K562 (cell line): ENCODE results near the gene PARD6A. TPM values are rescaled to one million over a fixed set of nuclear protein-coding genes. Genes with fewer than 3 reads are reported as not detected.

Experiments used
- CREM ChIP-seq: IDR thresholded peaks from 2 replicates; pipeline ENCODE4 v1.6.1; 2014; ENCODE audit warnings: antibody characterized with exemption, low read depth
- ERF ChIP-seq: fragments of 450-650 bp; formaldehyde crosslinking; IDR thresholded peaks from 2 replicates; pipeline ENCODE4 v1.4.0; 2020; ENCODE audit warnings: mild to moderate bottlenecking, mixed read lengths
- GABPA ChIP-seq: fragments of 200-800 bp; sonication (Bioruptor generic); conservative IDR thresholded peaks from 2 replicates; pipeline ENCODE4 v1.6.1; 2016; ENCODE audit warnings: low read depth, missing genetic modification characterization, missing compliant biosample characterization
- GABPB1 ChIP-seq: sonication (generic); formaldehyde crosslinking; IDR thresholded peaks from 2 replicates; pipeline ENCODE4 v1.8.0; 2022; ENCODE audit warnings: mild to moderate bottlenecking, missing genetic modification reagents
- HMGN3 ChIP-seq: IDR thresholded peaks from 2 replicates; pipeline ENCODE4 v1.6.1; 2011; ENCODE audit warnings: borderline replicate concordance, low read depth, mild to moderate bottlenecking, mixed read lengths, low read length; ENCODE audit not compliant: insufficient read length; ENCODE audit errors: extremely low read depth
- KAT7 ChIP-seq: sonication (generic); formaldehyde crosslinking; IDR thresholded peaks from 2 replicates; pipeline ENCODE4 v1.8.0; 2022; ENCODE audit warnings: missing genetic modification reagents, mild to moderate bottlenecking, borderline replicate concordance
- LCOR ChIP-seq: sonication (generic); formaldehyde crosslinking; IDR thresholded peaks from 2 replicates; pipeline ENCODE4 v1.8.0; 2022; ENCODE audit warnings: mild to moderate bottlenecking, missing genetic modification reagents
- MYC ChIP-seq, 2 experiments: fragments of 250-450 bp in 1 of 2; sonication (Bioruptor Pico) in 1 of 2; IDR thresholded peaks; 2 replicates each; pipeline versions ENCODE4 v1.5.1 to v1.6.1; 2012 to 2021; ENCODE audit warnings: low read depth in 2 of 2, borderline replicate concordance in 1 of 2, improper control_type of control experiment in 1 of 2, low read length in 1 of 2, mild to moderate bottlenecking in 1 of 2, moderate library complexity in 1 of 2
- NCOA6 ChIP-seq: fragments of 450-650 bp; IDR thresholded peaks from 2 replicates; pipeline ENCODE4 v1.6.1; 2017; ENCODE audit warnings: mild to moderate bottlenecking
- PHF8 ChIP-seq: fragments of 200-600 bp; sonication (generic); IDR thresholded peaks from 2 replicates; pipeline ENCODE4 v1.6.1; 2012; ENCODE audit warnings: mixed run types, mild to moderate bottlenecking, inconsistent platforms, low read length, moderate library complexity, borderline replicate concordance
- POLR2G ChIP-seq: fragments of 200-400 bp; formaldehyde crosslinking; IDR thresholded peaks from 2 replicates; pipeline ENCODE4 v1.6.1; 2017; ENCODE audit warnings: low read depth, mild to moderate bottlenecking, antibody characterized with exemption, low read length, moderate library complexity
- RFX1 ChIP-seq: fragments of 450-650 bp; IDR thresholded peaks from 2 replicates; pipeline ENCODE4 v1.6.1; 2016; ENCODE audit warnings: mild to moderate bottlenecking, moderate library complexity
- SRSF1 ChIP-seq: fragments of 200-400 bp; formaldehyde crosslinking; IDR thresholded peaks from 2 replicates; pipeline ENCODE4 v1.6.1; 2017; ENCODE audit warnings: mild to moderate bottlenecking, low read depth, low read length, moderate library complexity
- ZEB2 ChIP-seq: fragments of 450-650 bp; IDR thresholded peaks from 2 replicates; pipeline ENCODE4 v1.6.1; 2016
- ZFP36 ChIP-seq: fragments of 150-350 bp; IDR thresholded peaks from 2 replicates; pipeline ENCODE4 v1.6.1; 2018; ENCODE audit warnings: low read length, low read depth; ENCODE audit not compliant: partially characterized antibody
- ZNF143 ChIP-seq: sonication (generic); formaldehyde crosslinking; IDR thresholded peaks from 2 replicates; pipeline ENCODE4 v1.9.0; 2022; ENCODE audit warnings: mild to moderate bottlenecking, missing genetic modification reagents
- ZNF263 ChIP-seq: sonication (generic); formaldehyde crosslinking; IDR thresholded peaks from 2 replicates; pipeline ENCODE4 v1.8.0; 2022; ENCODE audit warnings: mild to moderate bottlenecking, missing genetic modification reagents, borderline replicate concordance
- ZNF79 ChIP-seq: fragments of 250-450 bp; sonication (Bioruptor Pico); IDR thresholded peaks from 2 replicates; pipeline ENCODE4 v1.4.0; 2020; ENCODE audit warnings: low read depth, mild to moderate bottlenecking, moderate library complexity
- ZNF830 ChIP-seq: fragments of 250-450 bp; sonication (Bioruptor Pico); IDR thresholded peaks from 2 replicates; pipeline ENCODE4 v1.5.0; 2021; ENCODE audit warnings: mild to moderate bottlenecking
- polyA plus RNA-seq, 8 experiments: library from polyadenylated mRNA; depleted of rRNA in 4 of 8; stranded (reverse) in 5 of 8; unstranded in 3 of 8; fragments of >200 nt; fragmentation: Nextera tagmentation in 2 of 8; fragmentation: Illumina TruSeq in 1 of 8; extraction: Ambion mirVana in 2 of 8; extraction: Trizol in 1 of 8; gene quantifications; 2 replicates each; pipeline versions ENCODE4 v1.2.1 to v1.2.3, GENCODE V29; 2011 to 2014; ENCODE audit warnings: inconsistent platforms in 1 of 8, missing spikeins in 1 of 8
- total RNA-seq, 7 experiments: library from RNA; depleted of rRNA in 6 of 7; stranded (reverse); fragments of >200 nt in 6 of 7; fragmentation: Illumina TruSeq in 2 of 7; extraction: Trizol in 2 of 7; gene quantifications; 2 replicates each; pipeline versions ENCODE4 v1.2.1 to v1.2.3, GENCODE V29; 2011 to 2021; ENCODE audit warnings: low replicate concordance in 1 of 7
- TF ChIP-seq, protein P1 (sequence below): sonication (generic); formaldehyde crosslinking; IDR thresholded peaks from 2 replicates; pipeline ENCODE4 v1.8.1; 2023; ENCODE audit warnings: mild to moderate bottlenecking, missing genetic modification reagents
- TF ChIP-seq, protein P2 (sequence below), 2 experiments: fragments of 450-650 bp; conservative IDR thresholded peaks; 2 replicates each; pipeline ENCODE4 v1.6.1; 2017; ENCODE audit warnings: mild to moderate bottlenecking in 2 of 2, moderate library complexity in 2 of 2
- TF ChIP-seq, protein P3 (sequence below): fragments of 450-650 bp; IDR thresholded peaks from 2 replicates; pipeline ENCODE4 v1.6.1; 2014; ENCODE audit warnings: low read depth, mild to moderate bottlenecking, moderate library complexity, borderline replicate concordance

PARD6A gene
- total and polyA plus RNA-seq, 9 of the 15 experiments (the other 6 are each of a cell fraction or from before 2014, with no cell fraction given), result 0.04 to 2.0 (median 0.44) TPM

DNA sequence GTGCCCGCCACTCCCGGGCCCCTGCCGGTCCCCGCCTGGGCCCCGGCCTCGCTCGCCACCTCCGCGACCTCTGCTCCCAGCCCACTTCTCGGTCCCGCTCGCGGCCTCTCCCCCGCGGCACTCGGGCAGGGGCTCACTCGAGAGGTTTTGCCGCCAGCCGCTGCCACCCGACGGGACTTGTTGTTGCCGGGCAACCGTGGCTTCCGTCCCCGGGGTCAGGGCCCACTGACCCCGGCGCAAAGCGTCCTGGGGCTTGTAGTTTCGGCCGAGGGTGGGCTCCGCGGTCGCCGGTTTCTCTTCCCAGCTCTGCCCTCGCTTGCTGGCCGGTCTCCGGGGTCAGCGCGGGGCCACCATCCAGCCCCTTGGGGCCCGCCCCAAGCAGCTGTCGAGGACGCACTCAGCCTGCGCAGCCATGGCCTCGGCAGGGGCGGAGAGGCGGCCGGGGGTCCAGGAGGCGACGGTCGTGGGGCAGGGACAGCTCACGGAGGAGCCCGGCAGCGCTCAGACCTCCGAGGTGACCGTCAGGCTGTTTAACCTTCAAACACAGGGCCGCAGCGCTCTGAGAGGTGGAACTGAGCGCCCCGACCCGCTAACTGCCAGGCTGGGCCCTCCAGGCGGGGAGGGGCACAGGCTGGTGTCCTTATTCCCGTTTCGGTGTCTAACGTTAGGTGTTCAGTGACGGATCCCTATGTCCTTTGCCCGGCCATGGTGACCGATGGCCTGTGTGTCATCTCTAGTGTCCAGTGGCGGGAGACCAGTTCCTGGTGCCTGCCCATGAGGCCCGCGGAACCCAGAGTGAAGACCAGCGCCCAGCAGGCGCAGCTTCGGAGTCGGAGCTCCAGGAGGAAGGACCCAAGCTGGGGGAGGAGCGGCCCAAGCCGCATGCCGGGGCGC, 6.0 kb downstream of the PARD6A start, which contains the start of the genes C16orf86 and ENKD1 (continued):
- TF ChIP-seq, protein P1, sequence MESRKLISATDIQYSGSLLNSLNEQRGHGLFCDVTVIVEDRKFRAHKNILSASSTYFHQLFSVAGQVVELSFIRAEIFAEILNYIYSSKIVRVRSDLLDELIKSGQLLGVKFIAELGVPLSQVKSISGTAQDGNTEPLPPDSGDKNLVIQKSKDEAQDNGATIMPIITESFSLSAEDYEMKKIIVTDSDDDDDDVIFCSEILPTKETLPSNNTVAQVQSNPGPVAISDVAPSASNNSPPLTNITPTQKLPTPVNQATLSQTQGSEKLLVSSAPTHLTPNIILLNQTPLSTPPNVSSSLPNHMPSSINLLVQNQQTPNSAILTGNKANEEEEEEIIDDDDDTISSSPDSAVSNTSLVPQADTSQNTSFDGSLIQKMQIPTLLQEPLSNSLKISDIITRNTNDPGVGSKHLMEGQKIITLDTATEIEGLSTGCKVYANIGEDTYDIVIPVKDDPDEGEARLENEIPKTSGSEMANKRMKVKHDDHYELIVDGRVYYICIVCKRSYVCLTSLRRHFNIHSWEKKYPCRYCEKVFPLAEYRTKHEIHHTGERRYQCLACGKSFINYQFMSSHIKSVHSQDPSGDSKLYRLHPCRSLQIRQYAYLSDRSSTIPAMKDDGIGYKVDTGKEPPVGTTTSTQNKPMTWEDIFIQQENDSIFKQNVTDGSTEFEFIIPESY (CRISPR knock-in tag), result peak; percentile 99
- TF ChIP-seq ZFP36, result no peak
- TF ChIP-seq ZNF143 (CRISPR knock-in tag), result peak; percentile 92
- TF ChIP-seq, protein P2, sequence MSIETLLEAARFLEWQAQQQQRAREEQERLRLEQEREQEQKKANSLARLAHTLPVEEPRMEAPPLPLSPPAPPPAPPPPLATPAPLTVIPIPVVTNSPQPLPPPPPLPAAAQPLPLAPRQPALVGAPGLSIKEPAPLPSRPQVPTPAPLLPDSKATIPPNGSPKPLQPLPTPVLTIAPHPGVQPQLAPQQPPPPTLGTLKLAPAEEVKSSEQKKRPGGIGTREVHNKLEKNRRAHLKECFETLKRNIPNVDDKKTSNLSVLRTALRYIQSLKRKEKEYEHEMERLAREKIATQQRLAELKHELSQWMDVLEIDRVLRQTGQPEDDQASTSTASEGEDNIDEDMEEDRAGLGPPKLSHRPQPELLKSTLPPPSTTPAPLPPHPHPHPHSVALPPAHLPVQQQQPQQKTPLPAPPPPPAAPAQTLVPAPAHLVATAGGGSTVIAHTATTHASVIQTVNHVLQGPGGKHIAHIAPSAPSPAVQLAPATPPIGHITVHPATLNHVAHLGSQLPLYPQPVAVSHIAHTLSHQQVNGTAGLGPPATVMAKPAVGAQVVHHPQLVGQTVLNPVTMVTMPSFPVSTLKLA (conservative IDR thresholded peaks at IDR 0.05), result 0 out of 4 replicates have a peak, but pooled peaks of 1 of the 2 experiments have one; percentile 51
- TF ChIP-seq HMGN3, result peak; percentile 73
- peak; percentile 73 for TF ChIP-seq POLR2G
- TF ChIP-seq RFX1, result peak; percentile 93
- TF ChIP-seq NCOA6, result peak; percentile 68; the same call in 1 of the 2 replicates
- peak; percentile 92 for TF ChIP-seq GABPB1 (CRISPR knock-in tag)
- no peak for TF ChIP-seq ZNF830 (CRISPR knock-in tag)
- 0 out of 2 replicates have a peak, but pooled peaks have one; percentile 11 for TF ChIP-seq LCOR (CRISPR knock-in tag)
- TF ChIP-seq, protein P3, sequence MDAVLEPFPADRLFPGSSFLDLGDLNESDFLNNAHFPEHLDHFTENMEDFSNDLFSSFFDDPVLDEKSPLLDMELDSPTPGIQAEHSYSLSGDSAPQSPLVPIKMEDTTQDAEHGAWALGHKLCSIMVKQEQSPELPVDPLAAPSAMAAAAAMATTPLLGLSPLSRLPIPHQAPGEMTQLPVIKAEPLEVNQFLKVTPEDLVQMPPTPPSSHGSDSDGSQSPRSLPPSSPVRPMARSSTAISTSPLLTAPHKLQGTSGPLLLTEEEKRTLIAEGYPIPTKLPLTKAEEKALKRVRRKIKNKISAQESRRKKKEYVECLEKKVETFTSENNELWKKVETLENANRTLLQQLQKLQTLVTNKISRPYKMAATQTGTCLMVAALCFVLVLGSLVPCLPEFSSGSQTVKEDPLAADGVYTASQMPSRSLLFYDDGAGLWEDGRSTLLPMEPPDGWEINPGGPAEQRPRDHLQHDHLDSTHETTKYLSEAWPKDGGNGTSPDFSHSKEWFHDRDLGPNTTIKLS, result peak; percentile 65; the same call in 1 of the 2 replicates
- TF ChIP-seq CREM, result peak; percentile 47; the same call in 1 of the 2 replicates
- TF ChIP-seq GABPA (tag), result peak; percentile 94
- TF ChIP-seq ZNF263 (CRISPR knock-in tag), result no peak
- TF ChIP-seq PHF8, result peak; percentile 66; the same call in 1 of the 2 replicates
- TF ChIP-seq SRSF1, result 0 out of 2 replicates have a peak, but pooled peaks have one; percentile 29
- TF ChIP-seq KAT7 (CRISPR knock-in tag), result peak; percentile 50; the same call in 1 of the 2 replicates
- TF ChIP-seq ZNF79 (CRISPR knock-in tag), result no peak
- 0 out of 2 replicates have a peak, but pooled peaks have one; percentile 9 for TF ChIP-seq MYC (IDR thresholded peaks at IDR 0.05; ENCODE audit: low read depth, low read length)
- TF ChIP-seq MYC (CRISPR knock-in tag; IDR thresholded peaks at IDR 0.05; ENCODE audit: borderline replicate concordance, low read depth), result no peak
- TF ChIP-seq ZEB2, result no peak
- peak; percentile 71; the same call in 1 of the 2 replicates for TF ChIP-seq ERF
